Activated CD8-positive, alpha-beta memory T cell treated with anti-CD3 and anti-CD28 coated beads, Interleukin-2, amount 50 U/mL, for 48 hours (primary cell): Measurements from ENCODE around the gene GLB1L2.

Experiments used
- DNase-seq: peaks from one replicate; pipeline ENCODE4 v3.0.0-alpha.2; 2020

The GLB1L2 gene

GRCh38 chr11:134330611-134331353, 1.0 kb upstream of the GLB1L2 start:
- DNase-seq = no peak

- DNase-seq = no peak
These were observed 422 bp downstream of the GLB1L2 start for GRCh38 chr11:134332189-134332631.

GRCh38 chr11:134332782-134333181, 994 bp downstream of the GLB1L2 start:
- DNase-seq = no peak

- DNase-seq = no peak
These were observed 1.5 kb downstream of the GLB1L2 start for GRCh38 chr11:134333312-134333711.

- DNase-seq = no peak
These were observed 2.2 kb downstream of the GLB1L2 start for GRCh38 chr11:134333946-134334345.

- DNase-seq = no peak
These were observed 3.2 kb downstream of the GLB1L2 start for GRCh38 chr11:134334796-134335571.

GRCh38 chr11:134337051-134337450, 5.3 kb downstream of the GLB1L2 start:
- no peak for DNase-seq

GRCh38 chr11:134338068-134338467, 6.3 kb downstream of the GLB1L2 start:
- DNase-seq = no peak

GRCh38 chr11:134338654-134339053, 6.9 kb downstream of the GLB1L2 start:
- no peak for DNase-seq

- DNase-seq = no peak
These were observed 8.0 kb downstream of the GLB1L2 start for GRCh38 chr11:134339756-134340155.

GRCh38 chr11:134340354-134340964, 8.7 kb downstream of the GLB1L2 start:
- no peak for DNase-seq

GRCh38 chr11:134341805-134342571, 10.2 kb downstream of the GLB1L2 start:
- DNase-seq = no peak

GRCh38 chr11:134342572-134343340, 11.0 kb downstream of the GLB1L2 start:
- peak; percentile 30 for DNase-seq

GRCh38 chr11:134343646-134344045, 11.9 kb downstream of the GLB1L2 start:
- DNase-seq = peak; percentile 30

GRCh38 chr11:134344497-134345236, 12.9 kb downstream of the GLB1L2 start:
- peak; percentile 20 for DNase-seq

- peak; percentile 23 for DNase-seq
These were observed 13.4 kb downstream of the GLB1L2 start for GRCh38 chr11:134345237-134345550.

GRCh38 chr11:134346101-134346975, 14.6 kb downstream of the GLB1L2 start:
- peak; percentile 40 for DNase-seq

- DNase-seq = peak; percentile 17
These were observed 15.2 kb downstream of the GLB1L2 start for GRCh38 chr11:134346976-134347350.

GRCh38 chr11:134347441-134347840, 15.7 kb downstream of the GLB1L2 start:
- DNase-seq = peak; percentile 20

- no peak for DNase-seq
These were observed 17.5 kb downstream of the GLB1L2 start for GRCh38 chr11:134349109-134349801.
